IMR-90 (cell line): ENCODE data around the gene PINLYP. TPM values are rescaled to one million over a fixed set of nuclear protein-coding genes. Genes with fewer than 3 reads are reported as not detected.
A peak's percentile ranks its signal among the peaks of the same experiment; 100 is the strongest.

ENCODE experiments used
- ATAC-seq: fragments of 200-7000 bp; cut with Tn5 transposase; 2 replicates; pipeline ENCODE4 v1.9.1; 2020; ENCODE audit warnings: low read depth, mild to moderate bottlenecking, moderate library complexity
- BruUV-seq: library from RNA; stranded (reverse); fragments of 400-500 nt; replicated peaks from 2 replicates; lab custom pipeline; 2021; lab: Mats Ljungman, UMichigan
- CTCF ChIA-PET: fragments of 300-600 bp; formaldehyde crosslinking; extraction: SDS; loops from one replicate; lab custom pipeline; 2021; ENCODE audit warnings: antibody characterized with exemption; lab: Yijun Ruan, JAX
- POLR2A ChIA-PET: fragments of 300-600 bp; sonication (Branson Sonifier 250); formaldehyde crosslinking; loops from one replicate; lab custom pipeline; 2022; ENCODE audit warnings: antibody characterized with exemption; ENCODE audit not compliant: unreplicated experiment; lab: Charles Lee
- DNase-seq: peaks from one replicate; pipeline ENCODE4 v3.0.0; 2013
- H2AFZ ChIP-seq: replicated peaks from 2 replicates; pipeline ENCODE3; 2013; ENCODE audit warnings: low read length, mild to moderate bottlenecking; ENCODE audit not compliant: poor library complexity
- H2AK5ac ChIP-seq: 2 replicates; pipeline ENCODE4 v1.6.1; 2013; ENCODE audit warnings: low read depth, low read length, inconsistent platforms
- H2AK9ac ChIP-seq: replicated peaks from 2 replicates; pipeline ENCODE3; 2013; ENCODE audit warnings: mild to moderate bottlenecking, low read depth, low read length, moderate library complexity; ENCODE audit not compliant: poor library complexity
- H2BK120ac ChIP-seq: 2 replicates; pipeline ENCODE4 v1.6.1; 2013; ENCODE audit warnings: low read depth, low read length, inconsistent platforms
- H2BK15ac ChIP-seq: 3 replicates; pipeline ENCODE4 v1.6.1; 2013; ENCODE audit warnings: low read depth, low read length, inconsistent platforms
- H2BK20ac ChIP-seq: 2 replicates; pipeline ENCODE4 v1.6.1; 2013; ENCODE audit warnings: low read depth, mild to moderate bottlenecking, inconsistent platforms, low read length, moderate library complexity
- H2BK5ac ChIP-seq: 2 replicates; pipeline ENCODE4 v1.6.1; 2013; ENCODE audit warnings: mild to moderate bottlenecking, low read depth, low read length, inconsistent platforms; ENCODE audit not compliant: poor library complexity, severe bottlenecking
- H3K14ac ChIP-seq: replicated peaks from 2 replicates; pipeline ENCODE4 v1.6.1; 2013; ENCODE audit warnings: low read depth, low read length, inconsistent platforms
- H3K18ac ChIP-seq: 2 replicates; pipeline ENCODE4 v1.6.1; 2013; ENCODE audit warnings: low read depth, low read length, control low read depth
- H3K23ac ChIP-seq: 2 replicates; pipeline ENCODE4 v1.6.1; 2013; ENCODE audit warnings: low read depth, low read length, inconsistent platforms
- H3K27ac ChIP-seq: 2 replicates; pipeline ENCODE4 v1.5.1; 2013; ENCODE audit warnings: mild to moderate bottlenecking, control low read depth, low read length; ENCODE audit not compliant: insufficient read depth
- H3K27me3 ChIP-seq: 2 replicates; pipeline ENCODE4 v1.6.1; 2013; ENCODE audit warnings: low read length; ENCODE audit not compliant: control insufficient read depth, insufficient read depth
- H3K36me3 ChIP-seq: 2 replicates; pipeline ENCODE4 v1.6.1; 2013; ENCODE audit warnings: low read length, mixed read lengths; ENCODE audit not compliant: control insufficient read depth, insufficient read depth
- H3K4ac ChIP-seq: 2 replicates; pipeline ENCODE4 v1.6.1; 2013; ENCODE audit warnings: low read depth, low read length, inconsistent platforms
- H3K4me1 ChIP-seq: 2 replicates; pipeline ENCODE4 v1.6.1; 2013; ENCODE audit warnings: low read length, mixed read lengths; ENCODE audit not compliant: control insufficient read depth, insufficient read depth
- H3K4me2 ChIP-seq: 2 replicates; pipeline ENCODE4 v1.6.1; 2013; ENCODE audit warnings: low read depth, mild to moderate bottlenecking, control low read depth, low read length, moderate library complexity
- H3K4me3 ChIP-seq: 2 replicates; pipeline ENCODE4 v1.5.1; 2013; ENCODE audit warnings: low read depth, mild to moderate bottlenecking, control low read depth, low read length, moderate library complexity; ENCODE audit not compliant: insufficient read depth
- H3K56ac ChIP-seq: 2 replicates; pipeline ENCODE4 v1.6.1; 2013; ENCODE audit warnings: low read length, inconsistent platforms; ENCODE audit not compliant: insufficient read depth; ENCODE audit errors: extremely low read depth
- H3K79me1 ChIP-seq, 2 experiments: 2 replicates each; pipeline ENCODE4 v1.6.1; 2013; ENCODE audit warnings: low read length in 2 of 2, inconsistent platforms in 1 of 2, low read depth in 1 of 2
- H3K9ac ChIP-seq: 2 replicates; pipeline ENCODE4 v1.6.1; 2013; ENCODE audit warnings: low read depth, low read length, control low read depth
- H3K9me1 ChIP-seq: 2 replicates; pipeline ENCODE4 v1.6.1; 2013; ENCODE audit warnings: low read length, inconsistent platforms; ENCODE audit not compliant: insufficient read depth
- H3K9me3 ChIP-seq: 2 replicates; pipeline ENCODE4 v1.6.1; 2013; ENCODE audit warnings: low read length; ENCODE audit not compliant: control insufficient read depth, insufficient read depth
- H4K20me1 ChIP-seq: 2 replicates; pipeline ENCODE4 v1.6.1; 2013; ENCODE audit warnings: low read length, inconsistent platforms; ENCODE audit not compliant: insufficient read depth
- H4K5ac ChIP-seq: 2 replicates; pipeline ENCODE4 v1.6.1; 2013; ENCODE audit warnings: mild to moderate bottlenecking, low read depth, low read length, control low read depth
- H4K8ac ChIP-seq, 2 experiments: 2 replicates each; pipeline ENCODE4 v1.6.1; 2013; ENCODE audit warnings: low read depth in 2 of 2, low read length in 2 of 2, control low read depth in 1 of 2, inconsistent platforms in 1 of 2
- H4K91ac ChIP-seq: 2 replicates; pipeline ENCODE4 v1.6.1; 2013; ENCODE audit warnings: low read depth, low read length, inconsistent platforms; ENCODE audit not compliant: insufficient read depth
- BHLHE40 ChIP-seq: fragments of 150-350 bp; IDR thresholded peaks from 2 replicates; pipeline ENCODE4 v1.6.1; 2016; ENCODE audit warnings: mild to moderate bottlenecking, low read depth, low read length
- CEBPB ChIP-seq: IDR thresholded peaks from 2 replicates; pipeline ENCODE4 v1.6.1; 2012; ENCODE audit warnings: low read depth, low read length, improper control_type of control experiment
- CTCF ChIP-seq: conservative IDR thresholded peaks from 2 replicates; pipeline ENCODE4 v1.5.1; 2012; ENCODE audit warnings: mild to moderate bottlenecking, low read depth, low read length, improper control_type of control experiment
- FOS ChIP-seq: fragments of 150-350 bp; IDR thresholded peaks from 2 replicates; pipeline ENCODE4 v1.6.1; 2016; ENCODE audit warnings: low read depth, low read length
- MAZ ChIP-seq: IDR thresholded peaks from 2 replicates; pipeline ENCODE4 v1.6.1; 2012; ENCODE audit warnings: low read depth, mild to moderate bottlenecking, low read length, improper control_type of control experiment, moderate library complexity, borderline replicate concordance
- MXI1 ChIP-seq: IDR thresholded peaks from 2 replicates; pipeline ENCODE4 v1.6.1; 2012; ENCODE audit warnings: low read depth, mild to moderate bottlenecking, low read length, moderate library complexity, borderline replicate concordance
- NFE2L2 ChIP-seq: fragments of 150-350 bp; IDR thresholded peaks from 2 replicates; pipeline ENCODE4 v1.6.1; 2016; ENCODE audit warnings: low read depth, mild to moderate bottlenecking, low read length
- POLR2A ChIP-seq: IDR thresholded peaks from 2 replicates; pipeline ENCODE4 v1.6.1; 2012; ENCODE audit warnings: mild to moderate bottlenecking, low read depth, low read length
- RAD21 ChIP-seq: IDR thresholded peaks from 2 replicates; pipeline ENCODE4 v1.6.1; 2012; ENCODE audit warnings: low read length, improper control_type of control experiment
- RFX5 ChIP-seq: IDR thresholded peaks from 2 replicates; pipeline ENCODE4 v1.8.0; 2012; ENCODE audit warnings: low read depth, mild to moderate bottlenecking, low read length, moderate library complexity
- USF2 ChIP-seq: fragments of 150-350 bp; IDR thresholded peaks from 2 replicates; pipeline ENCODE4 v1.6.1; 2017; ENCODE audit warnings: mild to moderate bottlenecking, antibody characterized with exemption, low read length, low read depth
- WGBS, 2 experiments: methylation state at CpG; one replicate each; pipeline versions ENCODE4 v1.1.5 to v1.1.7; 2013; ENCODE audit warnings: missing lambda C conversion rate in 2 of 2; ENCODE audit not compliant: insufficient read length in 1 of 2; ENCODE audit errors: extremely low coverage in 2 of 2; 5-methylcytosine and 5-hydroxymethylcytosine counted together
- dilution Hi-C: fragments of 300-500 bp; cut with HindIII; formaldehyde crosslinking; loops from one replicate; pipeline ENCODE4 v1.14.3; 2018; ENCODE audit warnings: low sequenced_read_pairs; ENCODE audit not compliant: unreplicated experiment
- in situ Hi-C: fragments of 300-500 bp; cut with MboI; formaldehyde crosslinking; loops from 3 replicates; pipeline ENCODE4 v1.14.3; 2019; ENCODE audit warnings: low sequenced_read_pairs, inconsistent platforms, mixed read lengths
- intact Hi-C: fragments of 100-400 bp; cut with micrococcal nuclease; formaldehyde crosslinking; loops from 2 replicates; pipeline ENCODE4 v1.10.0; 2022
- polyA plus RNA-seq, 3 experiments: library from polyadenylated mRNA; depleted of rRNA; stranded (reverse); fragments of >200 nt; gene quantifications; 2 replicates each; pipeline ENCODE4 v1.2.3, GENCODE V29; 2012; ENCODE audit warnings: low replicate concordance in 1 of 3
- total RNA-seq: library from RNA; depleted of rRNA; stranded (reverse); fragments of >200 nt; gene quantifications from 2 replicates; pipeline ENCODE4 v1.2.3, GENCODE V29; 2012

The PINLYP gene
- total and polyA plus RNA-seq, 2 of the 4 experiments (the other 2 are of a cell fraction) = 0.54 to 1.4 TPM

- no peak for TF ChIP-seq RAD21
Observed at GRCh38 chr19:43526884-43527859, 48.4 kb upstream of the PINLYP start, which contains the start of gene ETHE1 (continued).

- in situ Hi-C loops (loop anchor here (10.0 kb wide), 1 partner anchor 423 kb away; no protein-coding TSS in a partner anchor), dilution Hi-C loops (no loop called here), intact Hi-C loops (no loop called here)
- Histone ChIP-seq H3K27ac (peak overlapping the region; percentile 19; the same call in 1 of the 2 replicates), H4K91ac (peak overlapping the region; percentile 49), H3K4ac (peak overlapping the region; percentile 73; the same call in 1 of the 2 replicates), H3K23ac (no peak overlapping the region; the same call in 1 of the 2 replicates), H3K4me2 (peak overlapping the region; percentile 58; the same call in 1 of the 2 replicates), H2AK5ac (peak overlapping the region; percentile 67), H3K14ac (peak overlapping the region; percentile 62), H3K18ac (no peak overlapping the region), H3K9me3 (no peaks in the 10 kb centered on the region), H3K79me1 (peaks cover 11 to 46% of the 10 kb centered on the region in 2 experiments; a peak in 3 of 4 replicates), H3K4me1 (peaks cover 7% of the 10 kb centered on the region), H3K9me1 (peaks cover 12% of the 10 kb centered on the region), H2AK9ac (peak overlapping the region; percentile 65), H3K36me3 (no peaks in the 10 kb centered on the region), H4K8ac (peak overlapping the region; percentile 89 to 91; a peak in 3 of 4 replicates), H3K56ac (no peak overlapping the region), H2AFZ (peak overlapping the region; percentile 88), H3K27me3 (no peaks in the 10 kb centered on the region), H4K5ac (peak overlapping the region; percentile 89), H4K20me1 (peaks cover 6% of the 10 kb centered on the region), H3K9ac (no peak overlapping the region), H3K4me3 (no peak overlapping the region), H2BK20ac (peak overlapping the region; percentile 58), H2BK5ac (no peak overlapping the region), H2BK120ac (no peak overlapping the region), H2BK15ac (no peak overlapping the region)
- no peak for ATAC-seq
- POLR2A ChIA-PET = interaction anchor here (0.6 to 0.7 kb wide), 2 partner anchors 63 to 224 kb away, joined by 9 to 13 read pairs; no protein-coding TSS in a partner anchor
- no TSS peak for BruUV-seq
- CTCF ChIA-PET = interaction anchor here (0.6 to 1.7 kb wide), 3 partner anchors 9 to 141 kb away, joined by 4 to 13 read pairs (median 5); no protein-coding TSS in a partner anchor
- no peak for DNase-seq
- WGBS, 2 experiments = 55% methylated on average over 2 of the region's 13 CpGs; no CpG with 5 or more reads in 1 of the 2 experiments
- TF ChIP-seq BHLHE40 (no peak), USF2 (no peak), RAD21 (no peak), NFE2L2 (no peak), MAZ (no peak), RFX5 (no peak), MXI1 (no peak), CTCF (no peak), FOS (no peak), POLR2A (no peak), CEBPB (no peak)
Observed at GRCh38 chr19:43527860-43528622, 47.6 kb upstream of the PINLYP start.
